DOHH2 (cell line): ENCODE measurements around the gene SCYGR7.
"Not testable (repeated sequence)": the region's sequence is repeated elsewhere in the genome, so short reads cannot be mapped to it uniquely, and the experiment has no call there.

Source experiments
- H3F3A ChIP-seq: fragments of 200-600 bp; sonication (generic), shearing (Covaris generic); 2 replicates; pipeline ENCODE4 v1.6.0; 2016; ENCODE audit warnings: antibody characterized with exemption, mild to moderate bottlenecking; ENCODE audit not compliant: control insufficient read depth, insufficient read depth
- H3K27ac ChIP-seq: fragments of 200-600 bp; sonication (generic); 2 replicates; pipeline ENCODE4 v1.5.1; 2014; ENCODE audit warnings: low read depth, mild to moderate bottlenecking, low read length, moderate library complexity
- H3K27me3 ChIP-seq: fragments of 200-600 bp; sonication (generic); 2 replicates; pipeline ENCODE4 v1.6.1; 2014; ENCODE audit warnings: mild to moderate bottlenecking, low read length, mixed read lengths; ENCODE audit not compliant: control insufficient read depth
- H3K36me3 ChIP-seq: fragments of 200-600 bp; sonication (generic); 2 replicates; pipeline ENCODE4 v1.6.1; 2014; ENCODE audit warnings: mild to moderate bottlenecking, low read length, moderate library complexity, mixed read lengths; ENCODE audit not compliant: control insufficient read depth
- H3K4me1 ChIP-seq: fragments of 200-600 bp; sonication (generic); 2 replicates; pipeline ENCODE4 v1.6.1; 2014; ENCODE audit warnings: mild to moderate bottlenecking, low read length, mixed read lengths; ENCODE audit not compliant: control insufficient read depth
- H3K4me2 ChIP-seq: fragments of 200-600 bp; sonication (generic); 2 replicates; pipeline ENCODE4 v1.6.0; 2014; ENCODE audit warnings: mild to moderate bottlenecking, low read length, moderate library complexity
- H3K4me3 ChIP-seq: fragments of 200-600 bp; sonication (generic); 2 replicates; pipeline ENCODE4 v1.5.1; 2014; ENCODE audit warnings: mild to moderate bottlenecking, low read length, mixed read lengths
- H3K79me2 ChIP-seq: fragments of 200-600 bp; sonication (generic); 2 replicates; pipeline ENCODE4 v1.6.1; 2014; ENCODE audit warnings: mild to moderate bottlenecking, low read length, mixed read lengths; ENCODE audit not compliant: control insufficient read depth
- H3K9me2 ChIP-seq: fragments of 200-600 bp; sonication (generic); replicated peaks from 2 replicates; pipeline ENCODE4 v1.6.1; 2014; ENCODE audit warnings: mild to moderate bottlenecking, low read length, mixed read lengths; ENCODE audit not compliant: control insufficient read depth
- H3K9me3 ChIP-seq: fragments of 200-600 bp; sonication (generic); 2 replicates; pipeline ENCODE4 v1.6.1; 2014; ENCODE audit warnings: antibody characterized with exemption, low read length, mixed read lengths; ENCODE audit not compliant: control insufficient read depth, insufficient read depth
- H4K20me1 ChIP-seq: fragments of 200-600 bp; sonication (generic); 2 replicates; pipeline ENCODE4 v1.6.0; 2014; ENCODE audit warnings: low read depth, mild to moderate bottlenecking, antibody characterized with exemption, low read length, moderate library complexity; ENCODE audit not compliant: control insufficient read depth, insufficient read depth
- CTCF ChIP-seq: fragments of 200-600 bp; sonication (generic); IDR thresholded peaks from one replicate; pipeline ENCODE4 v1.5.1; 2014; ENCODE audit warnings: antibody characterized with exemption, mild to moderate bottlenecking, low read depth, low read length; ENCODE audit not compliant: poor library complexity, severe bottlenecking
- EZH2phosphoT487 ChIP-seq: fragments of 200-600 bp; sonication (generic); IDR thresholded peaks from 2 replicates; pipeline ENCODE4 v1.6.1; 2017; ENCODE audit warnings: borderline replicate concordance, mild to moderate bottlenecking, antibody characterized with exemption, low read length, moderate library complexity, mixed read lengths

Gene SCYGR7

GRCh38 chr2:227719641-227720040, 8.5 kb upstream of the SCYGR7 start:
- Histone ChIP-seq H3K4me1 (no peaks in the 10 kb centered on the region), H3K27me3 (no peaks in the 10 kb centered on the region)

GRCh38 chr2:227720680-227721079, 7.5 kb upstream of the SCYGR7 start:
- Histone ChIP-seq H3F3A (no peaks in the 10 kb centered on the region), H3K79me2 (no peaks in the 10 kb centered on the region), H3K27ac (no peak overlapping the region), H3K9me3 (no peaks in the 10 kb centered on the region), H4K20me1 (no peaks in the 10 kb centered on the region), H3K4me2 (no peak overlapping the region), H3K4me1 (no peaks in the 10 kb centered on the region), H3K36me3 (no peaks in the 10 kb centered on the region), H3K4me3 (no peak overlapping the region), H3K9me2 (no peaks in the 10 kb centered on the region), H3K27me3 (no peaks in the 10 kb centered on the region)
- no peak for TF ChIP-seq CTCF
- TF ChIP-seq EZH2phosphoT487: no peak

More at GRCh38 chr2:227719641-227720040, 8.5 kb upstream of the SCYGR7 start:
- Histone ChIP-seq H4K20me1 (no peaks in the 10 kb centered on the region), H3K27ac (no peak overlapping the region), H3K9me3 (no peaks in the 10 kb centered on the region), H3K79me2 (no peaks in the 10 kb centered on the region), H3K36me3 (no peaks in the 10 kb centered on the region), H3K9me2 (no peaks in the 10 kb centered on the region), H3F3A (no peaks in the 10 kb centered on the region), H3K4me3 (no peak overlapping the region), H3K4me2 (no peak overlapping the region)
- TF ChIP-seq CTCF (no peak), EZH2phosphoT487 (no peak)

- not testable (repeated sequence) for H3K4me3 ChIP-seq, H3K9me3 ChIP-seq, H3K4me1 ChIP-seq, H3K79me2 ChIP-seq, H3K27me3 ChIP-seq, H3F3A ChIP-seq, H3K27ac ChIP-seq, H3K4me2 ChIP-seq, H3K9me2 ChIP-seq, H3K36me3 ChIP-seq, H4K20me1 ChIP-seq
These were observed 5.3 kb upstream of the SCYGR7 start for GRCh38 chr2:227722821-227723220.

GRCh38 chr2:227724394-227725039, 3.6 kb upstream of the SCYGR7 start, which contains the start of gene SCYGR6:
TSS of gene SCYGR6 (minus strand) at chr2:227724757. CDS start at chr2:227724757, 0 bp downstream.
- no peak within 1 kb of the TSS for H3K27ac ChIP-seq
- no peaks in the 10 kb centered on the region for H3K79me2 ChIP-seq
- no peaks in the 10 kb centered on the region for H4K20me1 ChIP-seq
- H3K4me2 ChIP-seq: no peak within 1 kb of the TSS
- no peak within 1 kb of the TSS for H3K4me3 ChIP-seq
- H3K9me3 ChIP-seq: no peaks in the 10 kb centered on the region
- H3K9me2 ChIP-seq: no peaks in the 10 kb centered on the region
- TF ChIP-seq EZH2phosphoT487 (no peak), CTCF (no peak)
- H3K36me3 ChIP-seq: no peaks in the 10 kb centered on the region
- no peaks in the 10 kb centered on the region for H3K27me3 ChIP-seq
- H3K4me1 ChIP-seq: no peaks in the 10 kb centered on the region
- no peaks in the 10 kb centered on the region for H3F3A ChIP-seq
